ENCODE measurements around the gene TRAK2. TPM values are rescaled to one million over a fixed set of nuclear protein-coding genes. Genes with fewer than 3 reads are reported as not detected.
"Not testable (repeated sequence)": the region's sequence is repeated elsewhere in the genome, so short reads cannot be mapped to it uniquely, and the experiment has no call there.

TRAK2 gene
- total and polyA plus RNA-seq, 10 donors: 7.1 to 63.0 (median 37.7) TPM

GRCh38 chr2:201430839-201431238, 20.4 kb downstream of the TRAK2 start:
- H3K4me1 ChIP-seq: peaks cover 14 to 52% (median 28%) of the 10 kb centered on the region in 6 donors
- H3K36me3 ChIP-seq: peaks cover 0 to 12% (median 0%) of the 10 kb centered on the region in 6 donors
- DNase-seq: no peak
- H3K9me3 ChIP-seq: peaks cover 0 to 8% (median 0%) of the 10 kb centered on the region in 8 donors
- no peak for TF ChIP-seq POLR2AphosphoS5 (IDR thresholded peaks at IDR 0.05)
- TF ChIP-seq CTCF (IDR thresholded peaks at IDR 0.05 in 8 of 11, conservative IDR thresholded peaks at IDR 0.05 in 3 of 11): no peak
- TF ChIP-seq POLR2A (IDR thresholded peaks at IDR 0.05): no peak
- H3K27ac ChIP-seq: no peak overlapping the region
- intact Hi-C loops (cut with DNase I; ENCODE audit: low total_unique reads): no loop called here
- H3K27me3 ChIP-seq (replicated peaks in 1 of 7): no peaks in the 10 kb centered on the region
- WGBS, 5 donors: 78 to 100% (median 98%) methylated on average over 4 to 5 of the region's 5 CpGs
- H3K4me3 ChIP-seq: no peak overlapping the region

GRCh38 chr2:201430322-201430721, 20.9 kb downstream of the TRAK2 start:
- H3K27me3 ChIP-seq (replicated peaks in 1 of 7); intact Hi-C loops (cut with DNase I; ENCODE audit: low total_unique reads); H3K4me3 ChIP-seq; H3K9me3 ChIP-seq; H3K27ac ChIP-seq; DNase-seq: not testable (repeated sequence)
- Histone ChIP-seq H3K36me3 (peaks cover 0 to 12% (median 0%) of the 10 kb centered on the region in 6 donors), H3K4me1 (peaks cover 14 to 57% (median 30%) of the 10 kb centered on the region in 6 donors)
- WGBS, 5 donors: 94 to 99% (median 98%) methylated on average over 9 to 12 of the region's 12 CpGs

- DNase-seq; H3K4me3 ChIP-seq; intact Hi-C loops (cut with DNase I; ENCODE audit: low total_unique reads); H3K27ac ChIP-seq; H3K9me3 ChIP-seq; H3K27me3 ChIP-seq (replicated peaks in 1 of 7): not testable (repeated sequence)
- H3K4me1 ChIP-seq: peaks cover 14 to 62% (median 32%) of the 10 kb centered on the region in 6 donors
- peaks cover 0 to 12% (median 0%) of the 10 kb centered on the region in 6 donors for H3K36me3 ChIP-seq
- 91 to 98% (median 94%) methylated on average over 6 of the region's 6 CpGs for WGBS, 5 donors
Observed at GRCh38 chr2:201429835-201430234, 21.4 kb downstream of the TRAK2 start.

- H3K9me3 ChIP-seq; DNase-seq; intact Hi-C loops (cut with DNase I; ENCODE audit: low total_unique reads); H3K27me3 ChIP-seq (replicated peaks in 1 of 7); H3K4me3 ChIP-seq; H3K27ac ChIP-seq: not testable (repeated sequence)
- H3K36me3 ChIP-seq: peaks cover 0 to 12% (median 0%) of the 10 kb centered on the region in 6 donors
- peaks cover 10 to 64% (median 35%) of the 10 kb centered on the region in 6 donors for H3K4me1 ChIP-seq
Observed at GRCh38 chr2:201428366-201428765, 22.9 kb downstream of the TRAK2 start.

GRCh38 chr2:201425952-201426351, 25.3 kb downstream of the TRAK2 start:
- no peak for DNase-seq
- H3K36me3 ChIP-seq: peaks cover 0 to 12% (median 0%) of the 10 kb centered on the region in 6 donors
- H3K4me3 ChIP-seq: no peak overlapping the region
- intact Hi-C loops (cut with DNase I; ENCODE audit: low total_unique reads): no loop called here
- H3K9me3 ChIP-seq: peaks cover 0 to 8% (median 0%) of the 10 kb centered on the region in 8 donors
- peaks cover 2 to 63% (median 19%) of the 10 kb centered on the region in 6 donors for H3K4me1 ChIP-seq
- no peak overlapping the region for H3K27ac ChIP-seq
- TF ChIP-seq POLR2A (IDR thresholded peaks at IDR 0.05) (no peak), CTCF (IDR thresholded peaks at IDR 0.05 in 8 of 11, conservative IDR thresholded peaks at IDR 0.05 in 3 of 11) (no peak), POLR2AphosphoS5 (IDR thresholded peaks at IDR 0.05) (no peak)
- H3K27me3 ChIP-seq (replicated peaks in 1 of 7): no peaks in the 10 kb centered on the region
- WGBS, 5 donors: 91 to 98% (median 96%) methylated on average over 9 of the region's 9 CpGs
